ENCODE measurements around the gene LPP. TPM values are rescaled to one million over a fixed set of nuclear protein-coding genes. Genes with fewer than 3 reads are reported as not detected.

Gene LPP
- total and polyA plus RNA-seq, 2 donors (not counting 1 experiment from before 2014, with no cell fraction given): 7.6 to 81.7 TPM

DNA sequence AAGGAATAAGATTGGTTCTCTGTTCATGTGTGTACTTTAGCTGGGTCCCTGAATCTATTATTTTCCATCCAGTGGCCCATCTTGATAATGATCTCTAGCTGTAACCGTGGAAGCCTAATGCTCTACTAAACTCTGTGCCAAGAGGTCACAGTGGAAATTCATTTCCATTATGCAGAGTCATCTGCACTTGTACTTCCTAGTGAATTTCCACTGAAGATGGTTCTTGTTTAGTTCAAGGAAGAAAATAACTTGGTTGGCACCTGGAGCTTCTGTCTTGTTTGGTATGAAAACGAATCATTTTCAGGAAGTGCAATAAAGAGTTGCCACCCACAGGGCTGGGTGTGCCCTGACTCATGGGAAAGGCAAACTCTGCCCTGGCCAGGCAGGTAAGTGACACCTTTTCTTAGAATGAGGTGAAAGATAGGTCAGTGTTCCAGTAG, 10.3 kb downstream of the LPP start:
- CTCF ChIA-PET: interaction anchor here (1.0 to 1.8 kb wide), 2 partner anchors 424 to 790 kb away, joined by 3 to 7 read pairs; no protein-coding TSS in a partner anchor

DNA sequence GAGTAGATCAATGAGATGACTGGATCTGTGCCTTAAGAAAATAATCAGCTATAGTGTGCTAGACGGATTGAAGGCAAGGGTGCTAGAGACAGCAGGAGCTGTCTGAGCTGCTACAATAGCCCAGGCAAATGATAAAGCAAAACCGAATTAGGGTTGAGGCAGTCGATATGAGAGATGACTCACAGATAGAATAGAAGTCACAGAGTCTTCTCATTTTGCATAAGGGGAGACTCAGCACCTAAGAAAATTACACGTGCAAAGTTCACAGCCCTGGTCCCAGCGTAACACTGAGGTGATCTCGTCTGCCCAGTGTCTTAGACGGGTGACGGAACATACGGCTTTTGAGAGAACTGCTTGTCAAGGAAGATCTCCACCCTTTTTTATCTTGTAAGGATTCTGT, 11.6 kb downstream of the LPP start:
- TF ChIP-seq, protein P1, sequence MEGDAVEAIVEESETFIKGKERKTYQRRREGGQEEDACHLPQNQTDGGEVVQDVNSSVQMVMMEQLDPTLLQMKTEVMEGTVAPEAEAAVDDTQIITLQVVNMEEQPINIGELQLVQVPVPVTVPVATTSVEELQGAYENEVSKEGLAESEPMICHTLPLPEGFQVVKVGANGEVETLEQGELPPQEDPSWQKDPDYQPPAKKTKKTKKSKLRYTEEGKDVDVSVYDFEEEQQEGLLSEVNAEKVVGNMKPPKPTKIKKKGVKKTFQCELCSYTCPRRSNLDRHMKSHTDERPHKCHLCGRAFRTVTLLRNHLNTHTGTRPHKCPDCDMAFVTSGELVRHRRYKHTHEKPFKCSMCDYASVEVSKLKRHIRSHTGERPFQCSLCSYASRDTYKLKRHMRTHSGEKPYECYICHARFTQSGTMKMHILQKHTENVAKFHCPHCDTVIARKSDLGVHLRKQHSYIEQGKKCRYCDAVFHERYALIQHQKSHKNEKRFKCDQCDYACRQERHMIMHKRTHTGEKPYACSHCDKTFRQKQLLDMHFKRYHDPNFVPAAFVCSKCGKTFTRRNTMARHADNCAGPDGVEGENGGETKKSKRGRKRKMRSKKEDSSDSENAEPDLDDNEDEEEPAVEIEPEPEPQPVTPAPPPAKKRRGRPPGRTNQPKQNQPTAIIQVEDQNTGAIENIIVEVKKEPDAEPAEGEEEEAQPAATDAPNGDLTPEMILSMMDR (IDR thresholded peaks at IDR 0.05): no peak
- TF ChIP-seq EZH2 (IDR thresholded peaks at IDR 0.05; ENCODE audit: borderline replicate concordance, insufficient read depth, low read depth, low read length, poor library complexity, severe bottlenecking): no peak
- Mint-ChIP-seq H3K4me3 (no peak overlapping the region), H3K27ac (peak overlapping the region; percentile 0), H3K27me3 (no peaks in the 10 kb centered on the region), H3K9me3 (ENCODE audit: insufficient read depth) (no peaks in the 10 kb centered on the region), H3K4me1 (peaks cover 41% of the 10 kb centered on the region)
- no peaks in the 10 kb centered on the region for H3K36me3 ChIP-seq (replicated peaks in 1 of 2; ENCODE audit: control extremely low read depth in 1 of 2, control insufficient read depth in 1 of 2, extremely low read depth in 1 of 2, insufficient read depth in 2 of 2, low read length in 1 of 2)
- H3K4me3 ChIP-seq (ENCODE audit: control extremely low read depth in 1 of 5, extremely low read depth in 1 of 5, insufficient read depth in 1 of 5, low read depth in 2 of 5, low read length in 4 of 5): no peak overlapping the region
- no peaks in the 10 kb centered on the region for H3K27me3 ChIP-seq (replicated peaks in 1 of 4; ENCODE audit: control extremely low read depth in 1 of 4, control insufficient read depth in 3 of 4, insufficient read depth in 4 of 4, low read length in 3 of 4)
- H3K79me2 ChIP-seq (ENCODE audit: control insufficient read depth, insufficient read depth, low read length): peaks cover 79% of the 10 kb centered on the region
- WGBS (ENCODE audit: insufficient coverage): 74% methylated on average over 9 of the region's 9 CpGs
- peak; percentile 28 for ATAC-seq (ENCODE audit: low read depth)
- H3K9ac ChIP-seq (ENCODE audit: low read length): no peak overlapping the region
- peaks cover 15 to 29% of the 10 kb centered on the region in 2 donors for H3K4me1 ChIP-seq (ENCODE audit: control insufficient read depth in 2 of 2, insufficient read depth in 2 of 2, low read length in 2 of 2)
- no peak overlapping the region for H3K27ac ChIP-seq (ENCODE audit: low read length in 2 of 2)
- intact Hi-C loops (cut with micrococcal nuclease): no loop called here
- H3K9me3 ChIP-seq (ENCODE audit: control extremely low read depth in 1 of 3, control insufficient read depth in 2 of 3, insufficient read depth in 1 of 3, low read length in 2 of 3): no peaks in the 10 kb centered on the region
- no peak overlapping the region for H3K4me2 ChIP-seq (replicated peaks; ENCODE audit: low read depth, low read length, poor library complexity, severe bottlenecking)
- CTCF ChIA-PET: interaction anchor here (1.8 to 4.1 kb wide), 3 partner anchors 191 to 425 kb away, joined by 4 to 12 read pairs (median 7); no protein-coding TSS in a partner anchor
- H4K20me1 ChIP-seq (ENCODE audit: control insufficient read depth, insufficient read depth, low read length, poor library complexity, severe bottlenecking): no peaks in the 10 kb centered on the region
- no peak for DNase-seq
- H2AFZ ChIP-seq (ENCODE audit: insufficient read depth, low read depth, low read length, poor library complexity, severe bottlenecking): no peak overlapping the region
- POLR2A ChIA-PET: interaction anchor here (1.9 kb wide), 1 partner anchor 11 kb away, joined by 4 read pairs; the partner anchor contains the start of gene LPP

More for the DNA sequence above, 10.3 kb downstream of the LPP start:
- ATAC-seq (ENCODE audit: low read depth) (peak; percentile 33), DNase-seq (no peak)
- H3K4me3 ChIP-seq (ENCODE audit: control extremely low read depth in 1 of 5, extremely low read depth in 1 of 5, insufficient read depth in 1 of 5, low read depth in 2 of 5, low read length in 4 of 5): no peak overlapping the region
- Mint-ChIP-seq H3K27ac (peak overlapping the region; percentile 44), H3K27me3 (no peaks in the 10 kb centered on the region), H3K9me3 (ENCODE audit: insufficient read depth) (no peaks in the 10 kb centered on the region), H3K4me3 (peak overlapping the region; percentile 64), H3K4me1 (peaks cover 37% of the 10 kb centered on the region)
- H3K4me1 ChIP-seq (ENCODE audit: control insufficient read depth in 2 of 2, insufficient read depth in 2 of 2, low read length in 2 of 2): peaks cover 11 to 19% of the 10 kb centered on the region in 2 donors
- no peaks in the 10 kb centered on the region for H3K9me3 ChIP-seq (ENCODE audit: control extremely low read depth in 1 of 3, control insufficient read depth in 2 of 3, insufficient read depth in 1 of 3, low read length in 2 of 3)
- TF ChIP-seq, protein P1 (IDR thresholded peaks at IDR 0.05): no peak
- TF ChIP-seq EZH2 (IDR thresholded peaks at IDR 0.05; ENCODE audit: borderline replicate concordance, insufficient read depth, low read depth, low read length, poor library complexity, severe bottlenecking): no peak
- H3K27ac ChIP-seq (ENCODE audit: low read length in 2 of 2): no peak overlapping the region
- peaks cover 73% of the 10 kb centered on the region for H3K79me2 ChIP-seq (ENCODE audit: control insufficient read depth, insufficient read depth, low read length)
- peak overlapping the region; percentile 47 for H3K4me2 ChIP-seq (replicated peaks; ENCODE audit: low read depth, low read length, poor library complexity, severe bottlenecking)
- POLR2A ChIA-PET: interaction anchor here (1.9 kb wide), 1 partner anchor 10 kb away, joined by 4 read pairs; the partner anchor contains the start of gene LPP
- H2AFZ ChIP-seq (ENCODE audit: insufficient read depth, low read depth, low read length, poor library complexity, severe bottlenecking): no peak overlapping the region
- no peaks in the 10 kb centered on the region for H4K20me1 ChIP-seq (ENCODE audit: control insufficient read depth, insufficient read depth, low read length, poor library complexity, severe bottlenecking)
- H3K36me3 ChIP-seq (replicated peaks in 1 of 2; ENCODE audit: control extremely low read depth in 1 of 2, control insufficient read depth in 1 of 2, extremely low read depth in 1 of 2, insufficient read depth in 2 of 2, low read length in 1 of 2): no peaks in the 10 kb centered on the region
- no peaks in the 10 kb centered on the region for H3K27me3 ChIP-seq (replicated peaks in 1 of 4; ENCODE audit: control extremely low read depth in 1 of 4, control insufficient read depth in 3 of 4, insufficient read depth in 4 of 4, low read length in 3 of 4)
- intact Hi-C loops (cut with micrococcal nuclease): no loop called here
- 29% methylated on average over 2 of the region's 2 CpGs for WGBS (ENCODE audit: insufficient coverage)
- no peak overlapping the region for H3K9ac ChIP-seq (ENCODE audit: low read length)
